SK-N-SH (cell line): Measurements from ENCODE around the gene ABCC10.

ENCODE experiments used
- GATA2 ChIP-seq: sonication (generic); formaldehyde crosslinking; IDR thresholded peaks from 2 replicates; pipeline ENCODE4 v1.5.0; 2020; ENCODE audit warnings: mild to moderate bottlenecking, missing genetic modification reagents
- SMC3 ChIP-seq: IDR thresholded peaks from 2 replicates; pipeline ENCODE4 v1.6.1; 2012; ENCODE audit warnings: low read depth, low read length, improper control_type of control experiment
- USF2 ChIP-seq: fragments of 150-350 bp; IDR thresholded peaks from 2 replicates; pipeline ENCODE4 v1.6.1; 2017; ENCODE audit warnings: antibody characterized with exemption, low read length, low read depth, borderline replicate concordance
- YY1 ChIP-seq: IDR thresholded peaks from 2 replicates; pipeline ENCODE4 v1.4.0; 2012; ENCODE audit warnings: low read depth, mild to moderate bottlenecking
- TF ChIP-seq, protein P1 (sequence below): fragments of 200-600 bp; sonication (generic); IDR thresholded peaks from 2 replicates; pipeline ENCODE4 v1.6.1; 2017; ENCODE audit warnings: antibody characterized with exemption, mild to moderate bottlenecking, moderate library complexity

DNA sequence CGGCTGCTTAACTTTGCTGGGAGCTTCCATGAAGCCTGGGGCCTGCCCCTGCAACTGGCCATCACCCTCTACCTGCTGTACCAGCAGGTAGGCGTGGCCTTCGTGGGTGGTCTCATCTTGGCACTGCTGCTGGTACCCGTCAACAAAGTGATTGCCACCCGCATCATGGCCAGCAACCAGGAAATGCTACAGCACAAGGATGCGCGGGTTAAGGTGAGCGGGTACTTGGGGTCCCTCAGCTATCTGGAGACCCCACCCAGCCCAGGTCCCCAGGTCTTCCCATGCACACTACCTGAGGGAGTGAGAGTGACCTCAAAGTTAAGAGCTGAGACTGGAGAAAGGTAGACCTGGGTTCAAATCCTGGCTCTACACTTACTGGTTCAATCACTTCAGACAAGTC lies 5.8 kb downstream of the ABCC10 start:
- TF ChIP-seq USF2 (no peak), YY1 (no peak), SMC3 (no peak), GATA2 (CRISPR knock-in tag) (no peak)
- TF ChIP-seq, protein P1, sequence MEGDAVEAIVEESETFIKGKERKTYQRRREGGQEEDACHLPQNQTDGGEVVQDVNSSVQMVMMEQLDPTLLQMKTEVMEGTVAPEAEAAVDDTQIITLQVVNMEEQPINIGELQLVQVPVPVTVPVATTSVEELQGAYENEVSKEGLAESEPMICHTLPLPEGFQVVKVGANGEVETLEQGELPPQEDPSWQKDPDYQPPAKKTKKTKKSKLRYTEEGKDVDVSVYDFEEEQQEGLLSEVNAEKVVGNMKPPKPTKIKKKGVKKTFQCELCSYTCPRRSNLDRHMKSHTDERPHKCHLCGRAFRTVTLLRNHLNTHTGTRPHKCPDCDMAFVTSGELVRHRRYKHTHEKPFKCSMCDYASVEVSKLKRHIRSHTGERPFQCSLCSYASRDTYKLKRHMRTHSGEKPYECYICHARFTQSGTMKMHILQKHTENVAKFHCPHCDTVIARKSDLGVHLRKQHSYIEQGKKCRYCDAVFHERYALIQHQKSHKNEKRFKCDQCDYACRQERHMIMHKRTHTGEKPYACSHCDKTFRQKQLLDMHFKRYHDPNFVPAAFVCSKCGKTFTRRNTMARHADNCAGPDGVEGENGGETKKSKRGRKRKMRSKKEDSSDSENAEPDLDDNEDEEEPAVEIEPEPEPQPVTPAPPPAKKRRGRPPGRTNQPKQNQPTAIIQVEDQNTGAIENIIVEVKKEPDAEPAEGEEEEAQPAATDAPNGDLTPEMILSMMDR, result no peak
